ENCODE measurements around the gene DCHS1. TPM values are rescaled to one million over a fixed set of nuclear protein-coding genes. Genes with fewer than 3 reads are reported as not detected.

The DCHS1 gene
- polyA plus RNA-seq, 6 donors from 2014 or later, result 0.07 to 0.85 (median 0.19) TPM; not detected in 1

GRCh38 chr11:6606471-6607189, 49.0 kb downstream of the DCHS1 start:
- Mint-ChIP-seq H3K4me1 (peaks cover 0 to 48% (median 31%) of the 10 kb centered on the region in 3 donors), H3K36me3 (peaks cover 0 to 9% of the 10 kb centered on the region in 2 donors), H3K27me3 (no peaks in the 10 kb centered on the region), H3K9me3 (no peaks in the 10 kb centered on the region), H3K4me3 (peak overlapping the region in 5 of 8 donors; percentile 30 to 81 (median 64)), H3K27ac (peak overlapping the region; percentile 53 to 96 (median 90))
- ATAC-seq (ENCODE audit: low read depth in 2 of 2) (no peak), DNase-seq (no peak)

- no peak for DNase-seq
- ATAC-seq (ENCODE audit: low read depth in 2 of 2), result no peak
- H3K27me3 Mint-ChIP-seq, result no peaks in the 10 kb centered on the region
- no peaks in the 10 kb centered on the region for H3K9me3 Mint-ChIP-seq
- no peak overlapping the region for H3K27ac Mint-ChIP-seq
- peaks cover 0 to 9% of the 10 kb centered on the region in 2 donors for H3K36me3 Mint-ChIP-seq
- H3K4me3 Mint-ChIP-seq, result no peak overlapping the region
- H3K4me1 Mint-ChIP-seq, result peaks cover 2 to 30% (median 23%) of the 10 kb centered on the region in 3 donors
Measured at GRCh38 chr11:6604790-6605189, 50.8 kb downstream of the DCHS1 start.

DNA sequence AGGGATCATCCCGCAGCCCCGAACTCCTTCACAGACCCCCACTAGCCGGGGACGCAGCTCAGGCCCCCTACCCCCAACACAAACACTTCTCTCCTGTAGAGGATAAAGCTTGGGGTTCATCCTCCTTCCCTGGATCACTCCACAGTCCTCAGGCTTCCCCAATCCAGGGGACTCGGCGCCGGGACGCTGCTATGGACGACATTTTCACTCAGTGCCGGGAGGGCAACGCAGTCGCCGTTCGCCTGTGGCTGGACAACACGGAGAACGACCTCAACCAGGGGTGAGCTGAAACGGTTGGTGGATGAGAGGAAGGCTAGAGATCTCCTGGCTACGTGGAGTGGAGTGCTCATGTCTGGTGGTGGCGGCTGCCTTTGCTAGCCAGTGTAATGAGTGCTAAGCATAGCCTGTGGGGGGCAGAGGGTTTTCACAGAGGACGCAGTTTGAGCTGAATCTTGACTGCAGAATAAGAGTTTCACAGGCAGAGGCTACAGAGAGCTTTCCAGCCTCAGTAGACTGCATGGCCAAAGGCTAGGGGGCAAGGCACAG, 51.5 kb downstream of the DCHS1 start:
- Mint-ChIP-seq H3K27ac (no peak overlapping the region), H3K36me3 (peaks cover 5 to 8% of the 10 kb centered on the region in 2 donors), H3K27me3 (no peaks in the 10 kb centered on the region), H3K4me1 (peaks cover 7 to 23% (median 23%) of the 10 kb centered on the region in 3 donors), H3K9me3 (no peaks in the 10 kb centered on the region), H3K4me3 (no peak overlapping the region)
- DNase-seq (peak; percentile 46), ATAC-seq (ENCODE audit: low read depth in 2 of 2) (peak; percentile 70 to 73)

- Mint-ChIP-seq H3K4me3 (no peak within 1 kb of the TSS), H3K27me3 (no peaks in the 10 kb centered on the region), H3K4me1 (peaks cover 12 to 26% (median 22%) of the 10 kb centered on the region in 3 donors), H3K27ac (no peak within 1 kb of the TSS), H3K9me3 (no peaks in the 10 kb centered on the region), H3K36me3 (peaks cover 5 to 9% of the 10 kb centered on the region in 2 donors)
- peak; percentile 77 for DNase-seq
- ATAC-seq (ENCODE audit: low read depth in 2 of 2), result peak; percentile 79 to 81
Measured at GRCh38 chr11:6603287-6604080, 52.1 kb downstream of the DCHS1 start, which contains the start of the genes ILK and RRP8. Gene ILK (plus strand): TSS chr11:6603774. CDS start chr11:6604272, 498 bp downstream. Gene RRP8 (minus strand): TSS chr11:6603616. CDS start chr11:6603502, 114 bp downstream.

- DNase-seq, result no peak
- Mint-ChIP-seq H3K36me3 (peaks cover 13 to 20% of the 10 kb centered on the region in 2 donors), H3K4me1 (peaks cover 12 to 30% (median 20%) of the 10 kb centered on the region in 3 donors), H3K9me3 (no peaks in the 10 kb centered on the region), H3K27ac (peak overlapping the region in 3 of 6 donors; percentile 49 to 92 (median 91)), H3K27me3 (no peaks in the 10 kb centered on the region), H3K4me3 (peak overlapping the region in 1 of 8 donors; percentile 11)
- no peak for ATAC-seq (ENCODE audit: low read depth in 2 of 2)
Measured at GRCh38 chr11:6602096-6602940, 53.3 kb downstream of the DCHS1 start.

- no peaks in the 10 kb centered on the region for H3K27me3 Mint-ChIP-seq
- H3K9me3 Mint-ChIP-seq, result no peaks in the 10 kb centered on the region
- H3K27ac Mint-ChIP-seq, result no peak overlapping the region
- H3K4me1 Mint-ChIP-seq, result peaks cover 12 to 24% (median 17%) of the 10 kb centered on the region in 3 donors
- no peak for ATAC-seq (ENCODE audit: low read depth in 2 of 2)
- DNase-seq, result no peak
- H3K4me3 Mint-ChIP-seq, result peak overlapping the region in 1 of 8 donors; percentile 13
- H3K36me3 Mint-ChIP-seq, result peaks cover 18 to 24% of the 10 kb centered on the region in 2 donors
Measured at GRCh38 chr11:6601041-6601461, 54.6 kb downstream of the DCHS1 start.

DNA sequence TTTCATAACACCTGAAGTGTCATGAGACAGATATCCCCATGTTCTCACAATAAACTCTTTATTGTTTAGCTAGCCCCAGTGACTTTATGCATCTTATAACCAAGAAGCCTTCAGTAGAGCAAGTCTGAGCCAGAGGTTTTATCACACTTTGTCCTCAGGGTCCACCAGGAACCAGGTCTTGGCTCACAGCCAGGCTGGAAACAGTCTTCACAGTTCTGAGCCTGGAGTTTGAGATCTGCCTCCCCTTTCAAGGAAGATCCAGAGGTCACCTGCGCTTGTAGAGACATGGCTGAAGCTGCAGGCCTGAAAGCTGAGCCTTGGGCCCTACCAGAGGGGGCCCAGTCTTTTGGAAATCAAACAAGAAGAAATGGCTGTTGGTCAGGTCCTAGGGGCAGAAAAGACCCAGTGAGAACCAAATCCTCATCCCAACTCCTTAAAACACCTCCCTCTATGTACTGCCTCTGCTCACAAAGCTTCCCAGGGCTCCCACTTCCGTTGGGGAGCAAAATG, 55.7 kb downstream of the DCHS1 start:
- Mint-ChIP-seq H3K36me3 (peaks cover 24 to 28% of the 10 kb centered on the region in 2 donors), H3K4me3 (no peak overlapping the region), H3K27me3 (no peaks in the 10 kb centered on the region), H3K9me3 (no peaks in the 10 kb centered on the region), H3K4me1 (peaks cover 12 to 24% (median 16%) of the 10 kb centered on the region in 3 donors), H3K27ac (peak overlapping the region in 2 of 6 donors; percentile 10 to 48)
- DNase-seq (no peak), ATAC-seq (ENCODE audit: low read depth in 2 of 2) (no peak)

DNA sequence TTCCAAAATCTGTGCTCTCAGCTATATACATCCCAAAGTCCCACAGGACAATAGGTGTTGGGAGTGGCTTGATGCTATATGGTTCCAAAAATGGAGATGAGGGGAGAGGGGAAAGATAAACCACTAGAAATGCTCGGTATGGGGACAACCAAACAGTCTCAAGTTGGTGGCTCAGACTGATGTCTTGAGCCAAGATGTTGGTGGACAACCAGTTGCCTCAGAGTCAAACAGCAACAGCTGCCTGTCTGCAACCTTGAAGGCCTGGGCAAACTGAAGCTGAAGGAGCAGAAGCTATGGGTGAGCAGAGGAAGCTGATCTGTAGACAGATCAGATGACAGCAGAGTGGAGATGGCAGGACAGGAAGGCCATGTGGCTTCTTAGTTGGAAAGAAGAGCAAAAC, 56.2 kb downstream of the DCHS1 start:
- H3K27ac Mint-ChIP-seq, result peak overlapping the region in 3 of 6 donors; percentile 10 to 70 (median 48)
- H3K27me3 Mint-ChIP-seq, result no peaks in the 10 kb centered on the region
- ATAC-seq (ENCODE audit: low read depth in 2 of 2), result no peak
- peak overlapping the region in 2 of 8 donors; percentile 19 to 42 for H3K4me3 Mint-ChIP-seq
- DNase-seq, result no peak
- H3K36me3 Mint-ChIP-seq, result peaks cover 24 to 29% of the 10 kb centered on the region in 2 donors
- peaks cover 12 to 26% (median 17%) of the 10 kb centered on the region in 3 donors for H3K4me1 Mint-ChIP-seq
- no peaks in the 10 kb centered on the region for H3K9me3 Mint-ChIP-seq

DNA sequence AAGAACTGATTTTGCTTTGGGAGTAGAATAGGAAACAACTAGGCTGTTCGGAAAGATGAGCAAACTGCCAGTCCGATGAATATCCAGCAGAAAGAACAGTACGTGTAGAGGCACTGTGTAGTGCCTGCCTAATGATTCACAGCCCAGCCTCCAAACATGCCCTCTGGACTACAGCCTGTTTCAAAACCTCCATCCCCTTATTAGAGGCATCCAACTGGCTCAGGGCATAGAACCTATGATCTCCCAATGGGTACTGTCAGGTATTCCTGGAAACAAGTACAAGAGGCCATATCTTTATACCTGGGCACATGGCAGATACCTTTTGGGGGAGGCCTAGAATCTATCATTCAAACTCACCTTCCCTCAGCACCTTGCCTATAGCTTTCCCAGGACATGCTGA, 57.1 kb downstream of the DCHS1 start:
- peak overlapping the region in 4 of 6 donors; percentile 11 to 36 (median 26) for H3K27ac Mint-ChIP-seq
- H3K9me3 Mint-ChIP-seq, result no peaks in the 10 kb centered on the region
- no peaks in the 10 kb centered on the region for H3K27me3 Mint-ChIP-seq
- no peak for DNase-seq
- peaks cover 17 to 30% (median 21%) of the 10 kb centered on the region in 3 donors for H3K4me1 Mint-ChIP-seq
- peak overlapping the region in 1 of 8 donors; percentile 42 for H3K4me3 Mint-ChIP-seq
- ATAC-seq (ENCODE audit: low read depth in 2 of 2), result no peak
- H3K36me3 Mint-ChIP-seq, result peaks cover 31 to 35% of the 10 kb centered on the region in 2 donors

GRCh38 chr11:6596239-6596877, 59.3 kb downstream of the DCHS1 start:
- DNase-seq, result no peak
- Mint-ChIP-seq H3K4me1 (peaks cover 17 to 29% (median 21%) of the 10 kb centered on the region in 3 donors), H3K36me3 (peaks cover 34 to 43% of the 10 kb centered on the region in 2 donors), H3K27ac (peak overlapping the region in 2 of 6 donors; percentile 3 to 47), H3K9me3 (no peaks in the 10 kb centered on the region), H3K4me3 (peak overlapping the region in 1 of 8 donors; percentile 41), H3K27me3 (no peaks in the 10 kb centered on the region)
- no peak for ATAC-seq (ENCODE audit: low read depth in 2 of 2)

- no peaks in the 10 kb centered on the region for H3K27me3 Mint-ChIP-seq
- no peaks in the 10 kb centered on the region for H3K9me3 Mint-ChIP-seq
- peaks cover 11 to 23% (median 21%) of the 10 kb centered on the region in 3 donors for H3K4me1 Mint-ChIP-seq
- peaks cover 29 to 38% of the 10 kb centered on the region in 2 donors for H3K36me3 Mint-ChIP-seq
- DNase-seq (no peak), ATAC-seq (ENCODE audit: low read depth in 2 of 2) (no peak)
- H3K27ac Mint-ChIP-seq, result peak overlapping the region in 2 of 6 donors; percentile 32 to 34
- H3K4me3 Mint-ChIP-seq, result no peak overlapping the region
Measured at GRCh38 chr11:6594142-6594768, 61.4 kb downstream of the DCHS1 start.
